ENCODE results near the gene IMPA2. TPM values are rescaled to one million over a fixed set of nuclear protein-coding genes. Genes with fewer than 3 reads are reported as not detected.
A peak's percentile ranks its signal among the peaks of the same experiment; 100 is the strongest.

IMPA2 gene
- total RNA-seq, 2 donors from 2014 or later, result 269 to 446 TPM

- intact Hi-C loops (cut with DNase I), result no loop called here
- peaks cover 98% of the 10 kb centered on the region for H3K4me1 ChIP-seq
- 25 to 27% methylated on average over 13 to 15 of the region's 15 CpGs for WGBS, 2 donors
- H3K36me3 ChIP-seq (replicated peaks in 1 of 2; ENCODE audit: insufficient read depth in 1 of 2, low read depth in 2 of 2), result no peaks in the 10 kb centered on the region
- no peak for TF ChIP-seq POLR2A (IDR thresholded peaks at IDR 0.05)
- TF ChIP-seq CTCF (IDR thresholded peaks at IDR 0.05), result no peak
- no peaks in the 10 kb centered on the region for H3K9me3 ChIP-seq
- no peak overlapping the region for H3K4me3 ChIP-seq
- peak in 2 of 4 donors; percentile 28 to 63 for DNase-seq
- H3K27me3 ChIP-seq, result no peaks in the 10 kb centered on the region
- ATAC-seq, result peak; percentile 16
- H3K27ac ChIP-seq, result peak overlapping the region; percentile 92 to 98 (median 94)
These were observed 24.5 kb downstream of the IMPA2 start for GRCh38 chr18:12005538-12006487.

GRCh38 chr18:12006488-12006840 lies 25.2 kb downstream of the IMPA2 start:
- Histone ChIP-seq H3K36me3 (replicated peaks in 1 of 2; ENCODE audit: insufficient read depth in 1 of 2, low read depth in 2 of 2) (no peaks in the 10 kb centered on the region), H3K9me3 (no peaks in the 10 kb centered on the region), H3K4me3 (no peak overlapping the region), H3K27me3 (no peaks in the 10 kb centered on the region), H3K4me1 (peaks cover 98% of the 10 kb centered on the region), H3K27ac (peak overlapping the region; percentile 92 to 98 (median 94))
- WGBS, 2 donors, result 91 to 92% methylated on average over 6 of the region's 6 CpGs
- no peak for ATAC-seq
- intact Hi-C loops (cut with DNase I), result no loop called here
- TF ChIP-seq CTCF (IDR thresholded peaks at IDR 0.05) (no peak), POLR2A (IDR thresholded peaks at IDR 0.05) (no peak)
- DNase-seq, result peak in 1 of 4 donors; percentile 2

GRCh38 chr18:12007063-12007462 lies 25.8 kb downstream of the IMPA2 start:
- Histone ChIP-seq H3K4me1 (peaks cover 98% of the 10 kb centered on the region), H3K9me3 (no peaks in the 10 kb centered on the region), H3K27me3 (no peaks in the 10 kb centered on the region), H3K27ac (peak overlapping the region; percentile 92 to 98 (median 94)), H3K4me3 (no peak overlapping the region), H3K36me3 (replicated peaks in 1 of 2; ENCODE audit: insufficient read depth in 1 of 2, low read depth in 2 of 2) (no peaks in the 10 kb centered on the region)
- DNase-seq (no peak), ATAC-seq (no peak)
- no peak for TF ChIP-seq CTCF (IDR thresholded peaks at IDR 0.05)
- no peak for TF ChIP-seq POLR2A (IDR thresholded peaks at IDR 0.05)
- intact Hi-C loops (cut with DNase I), result no loop called here
- 82 to 94% methylated on average over 8 to 12 of the region's 12 CpGs for WGBS, 2 donors

GRCh38 chr18:12008181-12008767 lies 27.0 kb downstream of the IMPA2 start:
- DNase-seq (peak; percentile 60 to 82 (median 80)), ATAC-seq (peak; percentile 28)
- no peaks in the 10 kb centered on the region for H3K36me3 ChIP-seq (replicated peaks in 1 of 2; ENCODE audit: insufficient read depth in 1 of 2, low read depth in 2 of 2)
- H3K27ac ChIP-seq, result peak overlapping the region; percentile 94 to 99 (median 96)
- WGBS, 2 donors, result 43 to 45% methylated on average over 11 to 13 of the region's 13 CpGs
- no peaks in the 10 kb centered on the region for H3K27me3 ChIP-seq
- H3K4me1 ChIP-seq, result peaks cover 98% of the 10 kb centered on the region
- intact Hi-C loops (cut with DNase I), result no loop called here
- H3K9me3 ChIP-seq, result no peaks in the 10 kb centered on the region
- no peak overlapping the region for H3K4me3 ChIP-seq
- no peak for TF ChIP-seq CTCF (IDR thresholded peaks at IDR 0.05)
- TF ChIP-seq POLR2A (IDR thresholded peaks at IDR 0.05), result peak in 1 of 3 donors; percentile 12

Data from body of pancreas (tissue), 4 donors.